HG03457 (cell line): ENCODE results near the gene ISYNA1.

ENCODE experiments used
- ATAC-seq: cut with Tn5 transposase; IDR thresholded peaks from one replicate; pipeline ENCODE4 v1.9.1; 2021; ENCODE audit warnings: moderate number of reproducible peaks; ENCODE audit not compliant: unreplicated experiment

The ISYNA1 gene

DNA sequence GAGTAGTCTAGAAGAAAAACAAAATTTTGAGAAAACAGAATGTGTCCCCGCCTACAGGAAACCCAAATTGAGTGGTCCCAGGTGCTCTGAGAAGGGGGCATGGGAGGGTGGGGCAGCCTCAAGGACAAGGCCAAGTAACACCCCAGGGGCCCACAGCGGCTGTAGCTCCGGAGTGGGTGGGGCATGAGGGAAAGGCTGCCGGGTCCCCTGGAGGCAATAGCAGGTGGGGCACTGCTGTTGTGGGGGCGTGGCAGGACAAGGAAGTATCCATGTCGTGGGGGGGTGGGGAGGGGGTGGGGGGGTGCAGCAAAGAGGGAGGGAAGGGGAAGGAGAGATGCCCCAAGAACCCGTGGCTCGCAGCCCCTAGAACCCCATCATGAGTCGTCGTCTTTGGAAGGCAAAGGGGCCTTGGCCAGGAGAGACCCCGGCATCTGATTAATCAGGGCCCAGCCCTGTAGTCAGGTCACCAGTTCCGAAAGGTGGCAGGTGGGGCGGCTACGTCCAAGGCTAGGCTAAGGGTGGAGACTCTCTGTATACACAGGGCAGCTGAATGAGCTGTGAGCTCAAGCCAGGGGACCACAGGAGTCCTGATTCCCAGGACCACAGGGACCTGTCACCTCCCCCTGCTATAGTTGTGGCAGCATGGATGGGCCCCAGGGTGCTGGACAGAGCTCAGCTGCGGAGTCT is 7.5 kb upstream of the ISYNA1 start:
- ATAC-seq: no peak

DNA sequence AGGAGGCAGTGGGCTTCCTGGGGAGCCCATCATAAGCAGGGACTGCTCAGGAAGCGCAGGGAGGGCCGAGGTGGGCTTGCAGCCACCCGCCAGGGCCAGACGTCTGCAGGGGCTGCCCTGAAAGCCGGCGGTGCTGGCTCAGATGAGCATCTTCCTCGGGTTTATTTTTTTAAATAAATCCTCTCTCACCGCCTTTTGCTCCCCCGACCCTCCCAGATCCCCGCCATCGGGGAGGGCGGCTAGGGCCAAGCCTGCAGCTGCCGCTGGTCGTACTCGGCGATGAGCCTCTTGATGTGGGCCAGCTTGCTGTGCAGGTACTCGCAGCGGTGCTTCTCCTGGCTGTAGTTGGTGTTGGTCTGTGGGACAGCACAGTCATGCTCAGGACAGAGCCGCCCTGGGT is 6.6 kb upstream of the ISYNA1 start:
- no peak for ATAC-seq

DNA sequence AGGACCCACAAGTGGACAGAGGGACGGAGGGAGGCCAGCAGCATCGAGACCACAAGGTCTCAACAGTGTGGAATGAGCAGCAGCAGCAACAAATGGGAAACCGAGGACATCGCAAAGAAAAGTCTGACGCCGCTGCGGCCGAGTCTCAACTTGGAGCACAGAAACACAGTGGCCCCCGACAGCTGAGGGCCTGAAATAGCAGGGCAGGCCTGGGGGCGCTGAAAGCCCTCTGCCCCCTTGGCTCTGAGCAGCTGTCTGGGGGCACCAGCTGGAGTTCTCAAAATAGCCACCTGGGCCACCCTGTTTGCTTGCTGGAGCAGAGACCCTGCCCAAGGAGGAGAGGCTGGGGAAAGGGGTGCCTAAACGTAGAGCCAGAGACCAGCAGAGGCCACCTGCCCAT is 5.9 kb upstream of the ISYNA1 start:
- no peak for ATAC-seq

DNA sequence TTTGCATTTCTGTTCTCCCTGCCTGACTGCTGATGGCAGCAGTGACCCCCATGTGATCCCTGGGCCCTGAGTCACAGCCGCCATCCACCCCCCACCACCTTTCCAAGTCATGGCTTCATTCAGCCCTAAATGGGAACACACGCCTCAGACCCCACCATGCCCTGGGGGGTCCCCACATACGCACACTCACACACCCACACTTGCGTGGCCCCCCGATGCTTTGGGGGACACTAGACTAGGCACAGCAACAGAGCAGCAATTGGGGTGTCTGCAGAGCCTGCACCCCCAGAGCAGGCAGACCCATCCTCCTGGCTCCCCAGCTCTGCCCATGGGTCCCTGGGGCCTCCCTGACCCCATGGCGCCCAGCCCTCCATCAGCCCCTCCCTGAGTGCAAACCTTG is 5.5 kb upstream of the ISYNA1 start:
- no peak for ATAC-seq

DNA sequence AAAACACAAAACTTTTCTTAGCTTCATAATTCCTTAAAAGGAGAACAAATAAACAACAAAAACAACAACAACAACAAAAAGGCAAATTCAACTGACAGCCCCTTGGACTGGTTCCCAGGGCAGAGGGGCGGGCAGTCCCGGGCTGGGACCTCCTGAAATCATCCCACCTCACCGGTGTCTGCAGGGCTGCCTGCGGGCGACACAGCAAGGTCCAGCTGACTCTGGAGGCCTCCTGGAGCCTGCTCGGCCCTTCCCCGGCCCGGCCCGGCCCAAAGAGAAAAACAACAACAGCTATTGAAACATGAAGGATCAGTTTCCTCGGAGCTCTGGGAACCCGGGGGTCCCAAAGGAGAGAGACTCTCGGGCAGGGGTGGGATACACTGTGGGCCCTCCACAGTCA is 5.0 kb upstream of the ISYNA1 start:
- no peak for ATAC-seq

DNA sequence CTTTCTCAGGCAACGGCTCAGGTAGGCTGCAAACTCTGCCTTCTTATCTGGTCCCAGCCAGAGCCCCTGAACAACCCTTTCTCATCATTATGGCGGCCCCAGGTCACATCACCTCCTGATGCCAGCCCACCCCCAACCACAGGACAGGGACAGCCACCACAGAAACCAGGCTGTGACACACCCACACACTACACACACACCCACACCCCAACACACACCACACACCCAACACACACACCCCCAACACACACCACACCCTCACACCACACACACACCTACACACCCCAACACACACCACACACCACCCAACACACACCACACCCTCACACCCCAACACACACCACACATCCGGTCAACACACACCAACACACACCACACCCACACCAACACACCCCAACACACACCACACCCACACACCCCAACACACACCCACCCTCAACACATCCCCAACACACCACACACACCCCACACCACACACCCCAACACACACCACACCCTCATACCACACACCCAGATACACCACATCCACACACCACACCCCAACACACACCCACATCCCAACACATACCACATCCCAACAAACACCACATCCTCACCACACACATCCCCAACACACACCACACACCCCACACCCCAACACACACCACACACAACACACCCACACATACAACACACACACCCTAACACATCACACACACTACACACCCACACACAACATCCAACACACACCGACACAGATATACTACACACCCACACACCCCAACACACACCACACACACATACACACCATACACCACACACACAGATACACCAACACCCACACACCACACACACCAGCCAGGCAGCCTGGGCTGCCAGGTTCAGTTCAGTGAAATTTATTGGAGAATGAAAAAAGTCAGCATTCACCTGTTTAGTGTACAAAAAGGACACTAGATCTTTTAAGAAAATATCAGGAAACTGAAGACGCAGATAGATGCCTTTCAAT is 4.2 kb upstream of the ISYNA1 start:
- no peak for ATAC-seq

DNA sequence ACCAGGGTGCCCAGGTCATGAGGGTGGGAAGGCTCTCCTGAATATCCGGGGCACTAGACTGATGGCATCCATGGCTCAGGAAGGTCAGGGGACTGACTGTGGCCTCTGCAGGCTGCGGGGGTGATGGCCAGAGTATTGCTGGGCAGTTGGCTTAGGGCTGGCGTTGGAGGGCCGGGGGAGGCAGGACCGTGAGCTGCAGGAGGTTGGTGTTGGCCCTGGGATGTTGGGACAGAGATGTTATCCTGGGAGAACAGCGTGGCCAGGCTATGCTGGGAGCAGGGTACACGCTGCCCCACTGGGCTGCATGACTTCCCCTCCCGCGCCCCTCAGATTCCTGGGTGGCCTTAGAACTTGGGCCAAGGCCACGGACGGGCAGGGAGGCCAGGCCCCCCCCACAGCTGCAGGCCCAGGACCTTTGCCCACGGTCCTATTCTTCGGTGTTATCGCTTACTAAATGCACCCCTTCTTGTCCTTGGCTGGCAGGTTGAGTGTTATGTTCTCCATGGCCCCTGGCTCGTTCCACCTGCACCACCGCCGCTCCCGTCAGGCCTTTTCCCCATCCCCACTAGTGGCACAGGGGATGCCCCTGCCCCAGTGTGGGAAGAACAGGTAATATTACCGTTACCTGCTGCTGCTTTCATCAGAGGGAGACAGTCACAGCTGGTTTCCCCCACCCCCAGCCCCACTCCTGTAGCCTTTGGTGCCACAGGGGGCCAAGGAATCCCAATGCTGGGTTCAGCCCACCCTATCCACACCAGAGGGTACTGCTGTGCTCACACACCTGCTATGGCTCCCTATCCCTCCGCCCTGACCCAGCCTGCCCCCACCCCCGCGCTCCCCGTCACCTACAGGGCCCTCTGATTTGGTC is 3.2 kb upstream of the ISYNA1 start:
- no peak for ATAC-seq

DNA sequence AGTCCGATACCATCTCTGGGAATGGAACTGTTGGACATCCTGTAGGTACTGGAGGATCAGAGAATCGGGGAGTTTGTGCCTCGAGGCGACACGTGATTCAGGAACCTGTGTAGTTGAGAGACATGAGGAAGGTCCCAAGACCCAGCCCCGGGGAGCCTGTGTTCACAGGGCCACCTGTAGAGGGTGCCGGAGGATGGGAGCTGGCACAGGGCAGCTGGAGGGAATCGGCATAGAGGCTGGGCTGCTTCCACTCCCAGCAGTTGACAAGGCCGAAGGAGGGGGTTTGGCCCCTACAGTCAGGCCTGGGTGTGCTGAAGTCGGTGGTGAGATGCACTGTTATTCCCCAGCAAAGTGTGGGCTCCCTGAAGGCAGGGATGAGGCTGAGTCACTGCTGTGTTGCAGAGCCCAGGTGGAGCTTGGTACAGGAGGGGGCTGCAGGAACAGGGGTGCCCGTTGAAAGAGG is 2.5 kb upstream of the ISYNA1 start:
- no peak for ATAC-seq

DNA sequence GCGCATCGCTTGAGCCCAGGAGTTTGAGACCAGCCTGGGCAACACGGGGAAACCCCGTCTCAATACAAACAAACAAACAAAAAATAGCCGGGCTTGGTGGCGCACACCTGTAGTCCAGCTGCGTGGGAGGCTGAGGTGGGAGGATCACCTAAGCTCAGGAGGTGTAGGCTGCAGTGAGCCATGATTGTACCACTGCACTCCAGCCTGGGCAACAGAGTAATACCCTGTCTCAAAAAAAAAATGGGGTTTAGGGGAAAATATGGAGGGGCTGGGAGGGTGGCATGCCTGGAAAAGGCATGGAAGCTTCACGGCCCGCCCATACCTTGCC is 1.9 kb upstream of the ISYNA1 start:
- ATAC-seq: no peak

DNA sequence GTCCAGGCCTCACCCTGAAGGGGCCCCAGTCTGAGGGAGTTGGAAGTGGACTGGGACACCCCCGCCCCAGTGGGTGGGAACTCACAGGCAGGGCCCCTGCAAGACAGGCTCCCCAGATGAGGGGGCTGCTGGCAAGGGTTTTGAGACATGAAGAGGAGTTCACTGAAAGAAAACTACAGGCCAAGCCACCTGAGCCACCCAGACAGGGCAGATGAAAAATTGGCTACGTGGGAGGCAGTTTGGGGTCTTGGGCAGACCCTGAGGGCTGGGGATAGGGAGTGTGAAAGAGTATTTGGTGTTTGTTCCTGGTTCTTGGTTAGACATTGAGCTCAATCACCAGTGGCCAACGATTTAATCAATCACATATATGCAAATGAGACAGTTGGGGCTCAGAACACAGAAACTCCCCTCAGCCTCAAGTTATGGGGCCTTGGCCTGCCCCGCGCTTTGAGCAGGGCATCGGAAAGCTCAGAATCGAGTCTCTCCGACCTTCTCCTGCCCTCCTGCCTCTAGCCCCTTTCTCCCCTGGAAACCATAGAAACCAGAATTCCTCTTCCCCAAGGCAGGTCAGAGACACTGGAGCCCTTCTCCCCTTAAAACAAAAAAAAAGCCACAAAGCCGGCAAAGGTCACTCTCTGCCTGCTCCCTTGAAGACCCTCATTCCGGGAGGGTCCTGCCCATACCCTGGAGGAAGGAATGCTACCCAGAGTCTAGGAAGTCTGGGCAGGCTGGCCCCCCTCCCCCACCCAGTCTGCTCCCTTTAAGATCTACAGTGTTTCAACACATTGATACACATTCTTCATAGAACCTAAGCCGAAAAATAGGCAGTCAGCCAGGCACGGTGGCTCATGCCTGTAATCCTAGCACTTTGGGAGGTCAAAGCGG is 1.3 kb upstream of the ISYNA1 start:
- no peak for ATAC-seq

DNA sequence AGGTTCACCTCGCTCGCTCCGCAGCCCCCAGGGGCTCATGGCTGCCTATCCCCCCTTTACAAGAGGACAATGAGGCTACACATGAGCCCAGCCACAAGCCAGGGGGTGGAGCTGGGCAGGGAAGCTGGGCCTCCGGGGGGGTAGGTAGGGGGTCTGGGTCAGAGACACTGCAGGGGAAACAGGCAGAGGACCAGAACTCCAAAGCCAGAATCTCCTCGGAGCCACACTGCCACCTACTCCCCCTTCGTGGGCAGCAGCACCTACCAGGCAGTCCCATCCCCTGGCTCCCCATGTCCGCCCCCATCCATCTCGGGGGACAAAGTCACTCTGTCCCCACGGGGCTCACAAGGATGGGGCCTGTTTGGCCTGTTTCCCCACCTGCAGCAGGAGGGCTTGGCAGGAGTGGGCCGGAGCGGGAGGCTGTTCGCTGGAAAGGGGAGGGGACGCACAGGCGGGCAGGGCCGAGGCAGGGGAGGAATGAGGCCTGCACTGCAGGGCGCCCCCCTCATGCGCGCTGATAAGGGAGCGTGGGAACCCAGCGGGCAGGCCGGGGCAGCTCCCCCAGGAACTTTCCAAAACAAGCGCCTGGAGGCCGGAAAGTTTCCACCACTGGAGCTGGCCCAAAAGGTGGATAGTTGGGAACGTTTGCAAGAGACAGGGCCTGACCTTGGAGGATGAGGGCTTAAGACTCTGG is 545 bp upstream of the ISYNA1 start:
- ATAC-seq: no peak

DNA sequence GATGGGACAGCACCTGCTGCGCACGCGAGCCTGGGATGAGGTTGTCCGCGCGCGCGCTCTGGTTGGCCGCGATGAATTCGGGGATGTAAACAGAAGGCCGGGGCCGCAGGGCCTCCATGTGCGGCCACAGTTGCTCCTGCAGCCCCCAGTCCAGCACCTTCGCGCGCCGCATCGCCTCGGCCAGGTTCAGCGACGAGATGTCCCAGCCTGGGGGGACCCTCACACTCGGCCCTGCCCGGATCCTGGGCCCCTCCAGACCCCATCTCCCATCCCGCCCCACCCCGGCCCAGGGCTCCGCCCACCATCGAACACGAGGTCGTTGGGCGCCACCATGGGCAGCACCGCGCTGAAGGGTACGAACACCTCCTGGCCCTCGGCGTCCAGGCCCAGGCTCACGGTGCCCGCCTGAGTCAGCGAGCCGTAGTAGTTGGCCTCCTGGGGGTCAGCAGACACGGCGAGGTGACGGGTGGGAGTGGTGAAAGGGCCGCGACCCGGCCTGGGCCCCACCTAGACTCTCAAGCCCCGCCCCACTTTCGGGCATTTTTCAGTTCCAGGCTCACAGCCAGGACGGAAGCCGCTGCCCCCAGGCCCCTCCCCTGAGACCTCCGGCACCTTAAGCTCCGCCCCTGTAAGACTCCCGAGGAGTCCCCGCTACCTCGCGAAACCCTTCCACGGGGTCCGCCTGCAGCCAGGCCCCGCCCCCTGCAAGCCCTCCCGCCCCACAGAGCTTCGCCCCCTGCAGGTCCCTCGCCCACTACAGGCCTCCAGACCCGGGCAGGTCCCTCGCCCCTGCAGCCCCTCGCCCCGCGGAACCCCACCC is 1.1 kb downstream of the ISYNA1 start:
- peak; percentile 45 for ATAC-seq

DNA sequence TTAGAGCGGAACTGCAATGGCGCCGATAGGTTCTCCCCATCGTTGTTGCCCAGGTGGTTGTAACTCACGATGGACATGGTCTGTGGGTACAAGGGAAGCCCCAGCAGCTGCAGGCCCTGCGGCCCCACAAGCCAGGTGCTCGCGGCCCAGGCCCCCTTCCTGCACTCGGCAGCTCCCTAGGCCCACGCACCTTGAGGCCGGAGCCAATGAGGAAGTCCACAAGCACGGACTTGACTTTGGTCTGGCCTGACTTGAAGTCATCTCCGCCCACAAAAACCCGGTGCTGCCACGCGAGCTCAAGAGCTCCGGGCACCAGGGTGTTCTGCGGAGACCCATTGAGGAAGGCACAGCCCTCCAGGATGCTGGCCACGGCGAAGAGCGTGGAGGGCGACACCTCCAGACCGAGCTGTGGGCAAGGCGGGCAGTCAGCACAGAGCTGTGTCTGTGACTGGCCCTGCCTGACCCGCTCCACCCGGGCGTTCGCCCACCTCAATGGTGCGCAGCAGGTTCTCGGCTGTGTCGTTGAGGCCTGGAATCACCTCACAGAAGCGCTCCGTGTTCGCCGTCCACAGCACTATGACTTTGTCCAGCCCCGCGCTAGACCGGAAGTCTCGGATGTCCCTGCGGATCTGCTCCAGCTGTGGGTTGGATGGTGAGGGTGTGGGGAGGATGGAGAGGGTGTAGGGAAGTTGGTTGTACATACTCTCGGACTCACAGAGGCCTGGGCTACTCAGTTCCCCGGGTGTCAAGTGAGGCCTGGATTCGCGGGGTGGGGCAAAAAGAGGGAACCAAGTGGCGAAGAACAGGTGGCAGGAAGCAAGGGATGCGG is 1.9 kb downstream of the ISYNA1 start:
- no peak for ATAC-seq

DNA sequence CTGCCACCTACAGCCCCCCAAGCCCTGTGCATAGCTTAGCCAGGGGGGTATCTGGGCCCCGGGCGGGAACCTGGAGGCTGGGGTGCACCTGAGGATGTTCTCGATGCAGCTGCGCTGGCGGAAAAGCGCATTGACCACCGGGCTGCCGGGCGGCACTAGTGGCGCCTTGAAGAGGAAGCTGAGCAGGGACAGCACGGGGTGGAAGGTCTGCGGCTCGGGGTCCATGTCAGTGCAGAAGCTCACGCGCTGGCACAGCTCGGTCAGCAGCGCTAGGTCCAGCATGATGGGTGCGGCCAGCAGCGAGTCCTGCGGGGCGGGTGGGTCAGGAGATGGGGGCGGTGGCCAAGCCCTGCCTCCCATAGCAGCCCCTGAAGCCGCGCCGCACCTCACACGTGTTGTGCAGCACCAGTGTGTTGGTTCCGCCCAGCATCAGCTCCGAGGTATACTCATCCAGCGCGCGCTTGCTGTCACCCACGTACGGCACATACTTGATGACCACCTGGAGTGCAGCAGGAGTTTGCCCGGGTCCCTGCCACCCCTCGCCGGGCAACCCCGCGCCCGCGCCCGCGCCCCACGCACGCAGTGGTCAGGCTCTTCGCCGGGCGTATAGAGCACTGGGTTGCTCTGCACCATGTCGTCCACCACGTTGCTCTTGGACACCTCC is 2.6 kb downstream of the ISYNA1 start:
- no peak for ATAC-seq

DNA sequence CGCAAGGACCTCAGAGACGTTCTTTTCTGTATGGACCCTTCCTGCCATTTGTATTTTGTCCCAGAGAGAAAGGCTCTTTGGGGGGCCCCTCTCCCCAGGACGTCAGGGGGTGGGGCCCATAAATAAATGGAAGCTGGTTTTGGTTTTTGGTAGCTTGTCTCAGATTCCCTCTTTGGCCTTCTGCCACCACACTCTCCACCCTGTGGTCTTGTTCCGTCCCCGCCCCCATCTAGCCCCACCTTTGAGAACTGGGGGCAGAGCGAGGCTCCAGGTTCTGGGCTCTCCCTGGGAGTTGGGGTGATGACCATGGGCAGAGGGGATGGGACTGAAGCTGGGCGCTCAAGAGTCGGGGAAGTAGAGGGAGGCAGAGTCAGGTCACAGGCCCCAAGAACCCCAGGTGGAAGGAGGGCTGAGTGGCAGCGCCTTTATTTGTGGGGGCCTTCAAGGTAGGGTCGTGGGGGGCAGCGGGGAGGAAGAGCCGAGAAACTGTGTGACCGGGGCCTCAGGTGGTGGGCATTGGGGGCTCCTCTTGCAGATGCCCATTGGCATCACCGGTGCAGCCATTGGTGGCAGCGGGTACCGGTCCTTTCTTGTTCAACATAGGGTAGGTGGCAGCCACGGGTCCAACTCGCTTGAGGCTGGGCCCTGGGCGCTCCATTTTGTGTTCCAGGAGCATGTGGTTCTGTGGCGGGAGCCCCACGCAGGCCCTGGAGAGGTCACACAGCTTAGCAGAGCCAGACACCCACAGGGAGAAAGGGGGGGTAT is 3.3 kb downstream of the ISYNA1 start:
- ATAC-seq: no peak

DNA sequence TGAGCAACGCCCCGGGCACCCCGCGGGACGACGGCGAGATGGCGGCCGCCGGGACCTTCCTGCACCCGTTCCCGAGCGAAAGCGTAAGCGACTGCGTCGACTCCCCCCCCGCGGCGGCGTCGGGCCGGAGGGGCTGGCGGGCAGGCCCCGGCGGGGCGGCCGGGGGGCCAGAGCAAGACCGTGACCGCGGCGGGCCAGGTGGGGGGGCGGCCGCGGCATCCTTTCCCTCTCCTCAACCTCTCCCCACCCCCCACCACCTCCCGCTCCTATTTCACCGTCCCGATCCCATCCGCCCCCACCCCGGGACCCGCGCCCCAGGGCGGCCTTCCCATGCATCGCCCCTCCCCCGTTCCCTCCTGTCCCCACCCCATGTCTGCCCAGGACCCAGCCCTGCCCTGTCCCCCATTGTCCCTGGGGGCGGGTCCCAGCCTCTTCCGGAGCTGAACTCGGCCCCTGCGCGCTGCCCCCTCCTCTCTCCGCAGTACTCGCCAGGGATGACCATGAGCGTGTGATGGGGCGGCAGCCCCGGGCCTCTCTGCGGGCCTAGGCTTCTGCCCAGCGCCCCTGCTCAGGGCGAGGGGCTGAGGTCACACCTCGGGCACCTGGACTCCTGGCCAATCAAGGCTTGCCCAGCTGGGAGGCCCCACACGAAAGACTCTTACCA is 4.1 kb downstream of the ISYNA1 start:
- no peak for ATAC-seq
